Subcutaneous adipose tissue (tissue), 4 donors: ENCODE measurements around the gene ACR. TPM values are rescaled to one million over a fixed set of nuclear protein-coding genes. Genes with fewer than 3 reads are reported as not detected.

Experiments
- total RNA-seq, 4 donors: library from RNA; depleted of rRNA; stranded (reverse); fragments of >200 nt; gene quantifications; one replicate each; pipeline ENCODE4 v1.1.0, GENCODE V29; 2016
- TF ChIP-seq, protein P1 (sequence below): fragments of 450-650 bp; IDR thresholded peaks from one replicate; pipeline ENCODE4 v1.5.1; 2016; ENCODE audit warnings: low read depth, mild to moderate bottlenecking, control low read depth, antibody characterized with exemption, moderate library complexity

The ACR gene
- total RNA-seq, 4 donors from 2014 or later = 1.3 to 1.5 TPM; not detected in 2

DNA sequence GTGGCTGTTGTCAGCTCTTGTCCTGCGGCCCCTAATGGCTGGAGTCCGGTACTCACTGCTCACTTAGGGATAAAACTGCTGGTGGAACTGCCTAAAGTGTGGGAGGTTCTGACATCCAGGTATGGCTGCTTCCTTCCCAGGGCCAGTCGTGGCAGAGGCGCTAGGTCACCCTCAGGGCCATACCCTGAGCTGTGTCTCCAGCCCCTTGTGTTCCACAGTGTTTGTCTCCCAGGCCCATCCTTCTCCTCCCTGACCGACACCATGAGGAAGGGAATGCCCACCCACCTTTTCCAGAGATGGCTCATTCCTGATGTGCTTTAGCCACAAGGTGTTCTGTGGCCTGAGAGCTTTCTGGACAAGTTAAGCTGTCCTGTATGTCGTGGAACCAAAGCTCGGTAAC lies 12.4 kb upstream of the ACR start:
- TF ChIP-seq, protein P1, sequence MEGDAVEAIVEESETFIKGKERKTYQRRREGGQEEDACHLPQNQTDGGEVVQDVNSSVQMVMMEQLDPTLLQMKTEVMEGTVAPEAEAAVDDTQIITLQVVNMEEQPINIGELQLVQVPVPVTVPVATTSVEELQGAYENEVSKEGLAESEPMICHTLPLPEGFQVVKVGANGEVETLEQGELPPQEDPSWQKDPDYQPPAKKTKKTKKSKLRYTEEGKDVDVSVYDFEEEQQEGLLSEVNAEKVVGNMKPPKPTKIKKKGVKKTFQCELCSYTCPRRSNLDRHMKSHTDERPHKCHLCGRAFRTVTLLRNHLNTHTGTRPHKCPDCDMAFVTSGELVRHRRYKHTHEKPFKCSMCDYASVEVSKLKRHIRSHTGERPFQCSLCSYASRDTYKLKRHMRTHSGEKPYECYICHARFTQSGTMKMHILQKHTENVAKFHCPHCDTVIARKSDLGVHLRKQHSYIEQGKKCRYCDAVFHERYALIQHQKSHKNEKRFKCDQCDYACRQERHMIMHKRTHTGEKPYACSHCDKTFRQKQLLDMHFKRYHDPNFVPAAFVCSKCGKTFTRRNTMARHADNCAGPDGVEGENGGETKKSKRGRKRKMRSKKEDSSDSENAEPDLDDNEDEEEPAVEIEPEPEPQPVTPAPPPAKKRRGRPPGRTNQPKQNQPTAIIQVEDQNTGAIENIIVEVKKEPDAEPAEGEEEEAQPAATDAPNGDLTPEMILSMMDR = no peak

GRCh38 chr22:50726643-50727340 lies 11.2 kb upstream of the ACR start:
- TF ChIP-seq, protein P1 = no peak

GRCh38 chr22:50727678-50728522 lies 10.1 kb upstream of the ACR start:
- TF ChIP-seq, protein P1 = no peak

- TF ChIP-seq, protein P1 = no peak
Measured at GRCh38 chr22:50728523-50728931, 9.5 kb upstream of the ACR start.

DNA sequence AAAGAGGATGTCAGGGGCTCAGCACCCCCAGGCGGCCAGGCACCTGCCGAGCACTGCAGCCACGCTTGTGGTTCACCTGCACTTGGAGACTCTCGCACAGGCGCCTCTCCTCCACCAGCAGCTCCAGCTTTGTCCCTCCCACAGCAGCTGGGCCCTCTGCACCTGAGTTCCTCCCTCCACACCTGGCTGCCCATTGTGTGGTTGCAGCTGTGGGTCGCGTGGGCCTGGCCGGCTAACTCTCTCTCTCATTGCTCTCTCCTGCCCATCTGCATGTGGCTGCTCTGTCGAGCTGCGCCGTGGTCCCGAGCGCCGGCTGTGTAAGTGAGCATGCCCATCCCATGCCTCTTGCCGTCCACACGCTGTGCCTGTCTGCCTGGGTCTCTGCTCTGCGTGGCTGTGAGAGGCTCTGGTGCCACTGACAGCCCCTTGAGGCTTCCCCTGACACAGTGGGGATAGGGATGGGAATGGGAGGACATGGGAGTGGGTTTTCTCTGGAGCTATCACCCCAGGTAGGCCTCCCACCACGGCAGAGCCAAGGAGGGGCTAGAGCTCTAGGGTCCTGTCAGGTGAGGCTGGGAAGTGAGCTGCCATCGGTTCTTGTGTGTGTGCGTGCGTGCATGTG lies 8.5 kb upstream of the ACR start:
- TF ChIP-seq, protein P1 = no peak

- TF ChIP-seq, protein P1 = no peak
Measured at GRCh38 chr22:50730013-50730891, 7.8 kb upstream of the ACR start.
